Smooth muscle cell (in vitro differentiated cells): Measurements from ENCODE around the gene IGSF21. TPM values are rescaled to one million over a fixed set of nuclear protein-coding genes. Genes with fewer than 3 reads are reported as not detected.

Experiments used
- DNase-seq: peaks from one replicate; lab custom pipeline; 2025; ENCODE audit not compliant: unreplicated experiment; lab: John Stamatoyannopoulos, UW
- H2AFZ ChIP-seq: fragments of 200-600 bp; sonication (generic); 2 replicates; pipeline ENCODE4 v1.6.0; 2016; ENCODE audit warnings: antibody characterized with exemption, low read depth, mild to moderate bottlenecking
- H3F3A ChIP-seq: fragments of 200-600 bp; sonication (generic); 2 replicates; pipeline ENCODE4 v1.6.0; 2017; ENCODE audit warnings: antibody characterized with exemption, low read depth
- H3K27ac ChIP-seq: fragments of 200-600 bp; sonication (generic); 2 replicates; pipeline ENCODE4 v1.5.1; 2016; ENCODE audit warnings: low read depth, mild to moderate bottlenecking
- H3K27me3 ChIP-seq: fragments of 200-600 bp; sonication (generic); 2 replicates; pipeline ENCODE4 v1.6.1; 2016; ENCODE audit warnings: low read depth, mild to moderate bottlenecking
- H3K36me3 ChIP-seq: fragments of 200-600 bp; sonication (generic); 2 replicates; pipeline ENCODE4 v1.5.1; 2016; ENCODE audit warnings: low read depth
- H3K4me1 ChIP-seq: fragments of 200-600 bp; sonication (generic); 2 replicates; pipeline ENCODE4 v1.5.1; 2016; ENCODE audit warnings: low read depth
- H3K4me2 ChIP-seq: fragments of 200-600 bp; sonication (generic); 2 replicates; pipeline ENCODE4 v1.6.0; 2016; ENCODE audit warnings: mild to moderate bottlenecking
- H3K4me3 ChIP-seq: fragments of 200-600 bp; sonication (generic); 2 replicates; pipeline ENCODE4 v1.5.1; 2016; ENCODE audit warnings: mild to moderate bottlenecking
- H3K79me2 ChIP-seq: fragments of 200-600 bp; sonication (generic); 2 replicates; pipeline ENCODE4 v1.6.0; 2016; ENCODE audit warnings: low read depth, mild to moderate bottlenecking
- H3K9ac ChIP-seq: fragments of 200-600 bp; sonication (generic); 2 replicates; pipeline ENCODE4 v1.6.0; 2016; ENCODE audit warnings: low read depth
- H3K9me3 ChIP-seq: fragments of 200-600 bp; sonication (generic); replicated peaks from 2 replicates; pipeline ENCODE4 v1.5.1; 2016; ENCODE audit warnings: low read depth
- H4K20me1 ChIP-seq: fragments of 200-600 bp; sonication (generic); 2 replicates; pipeline ENCODE4 v1.6.0; 2016; ENCODE audit warnings: low read depth
- CTCF ChIP-seq: fragments of 200-600 bp; sonication (generic); IDR thresholded peaks from 2 replicates; pipeline ENCODE4 v1.5.1; 2017; ENCODE audit warnings: borderline replicate concordance, mild to moderate bottlenecking, antibody characterized with exemption; ENCODE audit not compliant: insufficient read depth, poor library complexity, severe bottlenecking
- WGBS: methylation state at CpG from one replicate; pipeline ENCODE4 v1.1.7; 2016; ENCODE audit warnings: low lambda C conversion rate; 5-methylcytosine and 5-hydroxymethylcytosine counted together
- polyA plus RNA-seq: library from polyadenylated mRNA; unstranded; fragments of >200 nt; fragmentation: Nextera tagmentation; extraction: Ambion mirVana; gene quantifications from 2 replicates; pipeline ENCODE4 v1.2.1, GENCODE V29; 2016
- total RNA-seq: library from RNA; depleted of rRNA; stranded (reverse); fragments of >200 nt; gene quantifications from 2 replicates; pipeline ENCODE4 v1.2.3, GENCODE V29; 2014

IGSF21 gene
- total and polyA plus RNA-seq, 2 experiments from 2014 or later, result not detected

GRCh38 chr1:18419845-18420184, 312.2 kb downstream of the IGSF21 start:
- no peak for TF ChIP-seq CTCF
- no peak for DNase-seq
- Histone ChIP-seq H3K4me3 (no peak overlapping the region), H3K36me3 (no peaks in the 10 kb centered on the region), H2AFZ (no peak overlapping the region), H3K9me3 (no peaks in the 10 kb centered on the region), H3F3A (no peaks in the 10 kb centered on the region), H3K27ac (no peak overlapping the region), H3K9ac (no peak overlapping the region), H3K4me2 (no peak overlapping the region), H3K27me3 (no peaks in the 10 kb centered on the region), H4K20me1 (no peaks in the 10 kb centered on the region), H3K79me2 (no peaks in the 10 kb centered on the region), H3K4me1 (no peaks in the 10 kb centered on the region)
- whole genome bisulfite sequencing, result 75% methylated on average over 5 of the region's 5 CpGs

DNA sequence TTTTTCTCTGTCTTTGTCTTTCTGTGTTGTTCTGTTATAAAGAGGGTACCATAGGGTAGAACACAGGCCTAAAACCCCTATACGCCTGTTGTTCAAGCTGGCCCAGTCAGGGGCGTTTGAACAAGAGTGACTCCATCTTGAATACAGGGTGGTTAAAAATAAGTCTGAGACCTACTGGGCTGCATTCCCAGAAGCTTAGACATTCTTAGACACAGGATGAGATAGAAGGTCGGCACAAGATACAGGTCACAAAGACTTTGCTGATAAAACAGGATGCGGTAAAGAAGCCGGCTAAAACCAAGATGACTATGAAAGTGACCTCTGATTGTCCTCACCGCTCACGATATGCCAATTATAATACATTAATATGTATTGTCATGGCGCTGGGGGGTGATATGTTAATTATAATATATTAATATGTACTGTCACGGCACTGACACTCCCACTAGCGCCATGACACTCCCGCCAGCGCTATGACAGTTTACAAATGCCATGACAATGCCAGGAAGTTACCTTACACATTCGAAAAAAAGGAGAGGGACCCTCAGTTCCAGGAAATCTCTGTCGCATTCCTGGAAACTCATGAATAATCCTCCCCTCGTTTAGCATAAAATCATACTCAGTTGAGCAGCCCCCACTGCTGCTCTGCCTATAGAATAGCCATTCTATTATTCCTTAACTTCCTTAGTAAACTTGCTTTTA, 314.6 kb downstream of the IGSF21 start:
- DNase-seq, result no peak
- Histone ChIP-seq H3K9ac (no peak overlapping the region), H3K4me1 (no peaks in the 10 kb centered on the region), H3K79me2 (no peaks in the 10 kb centered on the region), H3K36me3 (no peaks in the 10 kb centered on the region), H3K4me3 (no peak overlapping the region), H4K20me1 (no peaks in the 10 kb centered on the region), H3K4me2 (no peak overlapping the region), H3K27me3 (no peaks in the 10 kb centered on the region), H3K9me3 (no peaks in the 10 kb centered on the region), H3K27ac (no peak overlapping the region), H3F3A (no peaks in the 10 kb centered on the region), H2AFZ (no peak overlapping the region)
- TF ChIP-seq CTCF, result no peak
- WGBS, result 78% methylated on average over 15 of the region's 15 CpGs

DNA sequence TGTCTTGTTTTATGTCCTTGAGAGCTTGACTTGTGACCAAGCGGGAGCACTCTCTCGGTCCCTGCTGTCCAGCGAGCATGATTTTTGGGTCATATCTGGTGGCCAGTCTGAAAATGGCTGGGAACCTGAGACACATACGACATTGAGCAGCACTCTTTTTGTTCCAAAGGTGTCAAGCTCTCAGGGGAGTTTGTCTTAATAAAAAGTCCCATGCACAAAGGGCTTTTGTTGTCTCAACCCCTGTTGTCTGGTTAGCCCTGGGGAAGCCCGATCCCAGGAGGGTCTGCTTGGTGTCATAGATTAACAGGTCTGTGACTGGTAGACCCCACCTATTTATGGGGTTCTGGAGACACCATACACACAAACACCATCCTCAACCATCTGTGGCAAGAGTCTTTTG, 315.4 kb downstream of the IGSF21 start:
- no peak for TF ChIP-seq CTCF
- no peak overlapping the region for H3K4me3 ChIP-seq
- no peaks in the 10 kb centered on the region for H3K27me3 ChIP-seq
- H3K36me3 ChIP-seq, result no peaks in the 10 kb centered on the region
- no peak overlapping the region for H3K9ac ChIP-seq
- H3K9me3 ChIP-seq, result no peaks in the 10 kb centered on the region
- WGBS, result 90% methylated on average over 5 of the region's 5 CpGs
- no peak overlapping the region for H3K27ac ChIP-seq
- no peaks in the 10 kb centered on the region for H4K20me1 ChIP-seq
- H3K4me2 ChIP-seq, result no peak overlapping the region
- no peaks in the 10 kb centered on the region for H3K79me2 ChIP-seq
- no peak overlapping the region for H2AFZ ChIP-seq
- no peaks in the 10 kb centered on the region for H3F3A ChIP-seq
- H3K4me1 ChIP-seq, result no peaks in the 10 kb centered on the region
- no peak for DNase-seq

DNA sequence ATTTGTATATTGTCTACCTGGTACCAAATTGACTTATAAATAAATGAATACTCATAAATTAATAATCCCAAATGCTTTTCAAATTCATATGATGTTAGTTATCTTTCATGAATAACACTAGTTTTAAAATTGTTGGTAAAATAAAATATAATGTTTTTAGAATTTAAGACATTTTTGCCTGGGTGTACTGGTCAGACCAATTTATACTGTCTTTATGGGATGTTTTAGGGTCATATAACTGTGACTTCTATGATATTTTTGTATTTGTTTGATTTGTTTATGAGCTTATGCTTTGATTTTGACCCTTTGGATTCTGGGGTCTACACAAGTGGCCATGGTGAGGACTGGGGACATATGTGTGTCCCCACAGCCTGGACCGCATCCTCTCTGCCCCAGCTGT, 319.0 kb downstream of the IGSF21 start:
- no peaks in the 10 kb centered on the region for H3K9me3 ChIP-seq
- H3K36me3 ChIP-seq, result no peaks in the 10 kb centered on the region
- no peaks in the 10 kb centered on the region for H3F3A ChIP-seq
- H3K79me2 ChIP-seq, result no peaks in the 10 kb centered on the region
- H3K9ac ChIP-seq, result no peak overlapping the region
- no peak for TF ChIP-seq CTCF
- H4K20me1 ChIP-seq, result no peaks in the 10 kb centered on the region
- no peak overlapping the region for H2AFZ ChIP-seq
- no peaks in the 10 kb centered on the region for H3K4me1 ChIP-seq
- DNase-seq, result no peak
- no peaks in the 10 kb centered on the region for H3K27me3 ChIP-seq
- H3K4me3 ChIP-seq, result no peak overlapping the region
- H3K4me2 ChIP-seq, result no peak overlapping the region
- no peak overlapping the region for H3K27ac ChIP-seq
- 83% methylated on average over 1 of the region's 1 CpG for WGBS
